WTC11 (cell line): ENCODE data around the gene NLGN1. TPM values are rescaled to one million over a fixed set of nuclear protein-coding genes. Genes with fewer than 3 reads are reported as not detected.

ENCODE experiments used
- ATAC-seq: fragments of 200-7000 bp; cut with Tn5 transposase; 2 replicates; pipeline ENCODE4 v1.10.0; 2021; ENCODE audit warnings: mild to moderate bottlenecking, moderate library complexity
- CTCF ChIA-PET: fragments of 300-600 bp; sonication (Branson Sonifier 250); formaldehyde crosslinking; loops from one replicate; lab custom pipeline; 2021; ENCODE audit warnings: antibody characterized with exemption; lab: Charles Lee
- POLR2A ChIA-PET: fragments of 350-600 bp; sonication (Branson Sonifier 250); formaldehyde crosslinking; loops from one replicate; lab custom pipeline; 2021; ENCODE audit warnings: antibody characterized with exemption; lab: Charles Lee
- DNase-seq: peaks from one replicate; pipeline ENCODE4 v3.0.0; 2021; ENCODE audit warnings: low spot score
- H3K27ac Mint-ChIP-seq: 2 replicates; pipeline ENCODE4 v1.8.0; 2021; ENCODE audit warnings: mixed read lengths
- H3K27me3 Mint-ChIP-seq: 2 replicates; pipeline ENCODE4 v1.8.0; 2021; ENCODE audit warnings: low read depth, mild to moderate bottlenecking, moderate library complexity, mixed read lengths
- H3K36me3 Mint-ChIP-seq: 2 replicates; pipeline ENCODE4 v1.8.0; 2021; ENCODE audit warnings: mixed read lengths
- H3K4me1 Mint-ChIP-seq: 2 replicates; pipeline ENCODE4 v1.8.0; 2022; ENCODE audit warnings: mixed read lengths
- H3K4me3 Mint-ChIP-seq: 2 replicates; pipeline ENCODE4 v1.8.0; 2021; ENCODE audit warnings: mild to moderate bottlenecking, moderate library complexity, mixed read lengths
- H3K9me3 Mint-ChIP-seq: 2 replicates; pipeline ENCODE4 v1.8.0; 2021; ENCODE audit warnings: mixed read lengths
- AFF4 ChIP-seq: sonication (generic); formaldehyde crosslinking; IDR thresholded peaks from 2 replicates; pipeline ENCODE4 v1.8.1; 2023; ENCODE audit warnings: mild to moderate bottlenecking, missing genetic modification reagents, borderline replicate concordance
- CBFB ChIP-seq: sonication (generic); formaldehyde crosslinking; IDR thresholded peaks from 2 replicates; pipeline ENCODE4 v1.8.1; 2022; ENCODE audit warnings: mild to moderate bottlenecking, low read depth, missing genetic modification reagents
- CREB1 ChIP-seq: sonication (generic); formaldehyde crosslinking; IDR thresholded peaks from 2 replicates; pipeline ENCODE4 v1.8.0; 2023; ENCODE audit warnings: mild to moderate bottlenecking, missing genetic modification reagents
- IRF1 ChIP-seq: sonication (generic); formaldehyde crosslinking; IDR thresholded peaks from 2 replicates; pipeline ENCODE4 v1.8.0; 2023; ENCODE audit warnings: missing genetic modification reagents
- NFATC4 ChIP-seq: fragments of 250-450 bp; sonication (Bioruptor Pico); IDR thresholded peaks from 2 replicates; pipeline ENCODE4 v1.9.0; 2021; ENCODE audit warnings: mild to moderate bottlenecking
- NR2C2 ChIP-seq: sonication (generic); formaldehyde crosslinking; IDR thresholded peaks from 2 replicates; pipeline ENCODE4 v1.8.0; 2022; ENCODE audit warnings: mild to moderate bottlenecking, missing genetic modification reagents
- OVOL2 ChIP-seq: fragments of 250-450 bp; sonication (Bioruptor Pico); IDR thresholded peaks from 2 replicates; pipeline ENCODE4 v1.9.0; 2021; ENCODE audit warnings: mild to moderate bottlenecking, borderline replicate concordance
- PRDM15 ChIP-seq: sonication (generic); formaldehyde crosslinking; IDR thresholded peaks from 2 replicates; pipeline ENCODE4 v1.8.0; 2022; ENCODE audit warnings: missing genetic modification reagents
- PREB ChIP-seq: sonication (generic); formaldehyde crosslinking; IDR thresholded peaks from 2 replicates; pipeline ENCODE4 v1.8.1; 2022; ENCODE audit warnings: mild to moderate bottlenecking, missing genetic modification reagents, moderate library complexity, borderline replicate concordance
- PRRX2 ChIP-seq: fragments of 250-450 bp; sonication (Bioruptor Pico); IDR thresholded peaks from 2 replicates; pipeline ENCODE4 v1.8.0; 2021; ENCODE audit warnings: mild to moderate bottlenecking
- SMAD3 ChIP-seq: sonication (generic); formaldehyde crosslinking; IDR thresholded peaks from 2 replicates; pipeline ENCODE4 v1.8.0; 2022; ENCODE audit warnings: missing genetic modification reagents, mild to moderate bottlenecking, borderline replicate concordance
- TP53 ChIP-seq: sonication (generic); formaldehyde crosslinking; IDR thresholded peaks from 2 replicates; pipeline ENCODE4 v1.8.1; 2023; ENCODE audit warnings: mild to moderate bottlenecking, missing genetic modification reagents
- ZNF317 ChIP-seq: sonication (generic); formaldehyde crosslinking; IDR thresholded peaks from 2 replicates; pipeline ENCODE4 v1.8.1; 2023; ENCODE audit warnings: low read depth, mild to moderate bottlenecking, moderate library complexity, missing genetic modification reagents, borderline replicate concordance
- ZNF423 ChIP-seq: fragments of 250-450 bp; sonication (Bioruptor Pico); IDR thresholded peaks from 2 replicates; pipeline ENCODE4 v2.1.2; 2022; ENCODE audit warnings: mild to moderate bottlenecking, moderate library complexity
- ZNF671 ChIP-seq: fragments of 250-450 bp; sonication (Bioruptor Pico); IDR thresholded peaks from 2 replicates; pipeline ENCODE4 v1.8.0; 2021; ENCODE audit warnings: mild to moderate bottlenecking
- ZSCAN18 ChIP-seq: fragments of 250-450 bp; sonication (Bioruptor Pico); IDR thresholded peaks from 2 replicates; pipeline ENCODE4 v2.1.2; 2022; ENCODE audit warnings: mild to moderate bottlenecking, moderate library complexity
- total RNA-seq: library from RNA; stranded (reverse); gene quantifications from 3 replicates; pipeline ENCODE4 v1.2.3, GENCODE V29; 2021

Gene NLGN1
- total RNA-seq, 1 experiment from 2014 or later = 12.4 TPM

- TF ChIP-seq PRDM15 (CRISPR knock-in tag) = no peak
- no peak for TF ChIP-seq ZSCAN18
- no peak for TF ChIP-seq IRF1 (CRISPR knock-in tag)
- no peak for TF ChIP-seq TP53 (CRISPR knock-in tag)
- no peak for TF ChIP-seq ZNF423
- no peak for TF ChIP-seq NR2C2 (CRISPR knock-in tag)
- TF ChIP-seq ZNF317 (CRISPR knock-in tag) = no peak
- no peak for TF ChIP-seq NFATC4 (CRISPR knock-in tag)
- no peak for TF ChIP-seq PRRX2
- no peak for TF ChIP-seq SMAD3
- TF ChIP-seq OVOL2 = no peak
Measured at GRCh38 chr3:173706630-173707029, 309.1 kb downstream of the NLGN1 start (continued).

- peak; percentile 86 for ATAC-seq
- Mint-ChIP-seq H3K27ac (no peak overlapping the region), H3K9me3 (no peaks in the 10 kb centered on the region), H3K27me3 (no peaks in the 10 kb centered on the region), H3K4me3 (no peak overlapping the region), H3K36me3 (no peaks in the 10 kb centered on the region), H3K4me1 (peaks cover 15% of the 10 kb centered on the region)
- DNase-seq = peak; percentile 18
- ChIA-PET CTCF (no interaction called here), POLR2A (no interaction called here)
- TF ChIP-seq PREB (CRISPR knock-in tag) (no peak), NR2C2 (CRISPR knock-in tag) (no peak), ZNF671 (CRISPR knock-in tag) (no peak), AFF4 (CRISPR knock-in tag) (no peak), CREB1 (CRISPR knock-in tag) (no peak), IRF1 (CRISPR knock-in tag) (no peak), CBFB (no peak)
Measured at GRCh38 chr3:173708191-173708590, 310.6 kb downstream of the NLGN1 start.
